ENCODE data around the gene FCRL2.

FCRL2 gene

DNA sequence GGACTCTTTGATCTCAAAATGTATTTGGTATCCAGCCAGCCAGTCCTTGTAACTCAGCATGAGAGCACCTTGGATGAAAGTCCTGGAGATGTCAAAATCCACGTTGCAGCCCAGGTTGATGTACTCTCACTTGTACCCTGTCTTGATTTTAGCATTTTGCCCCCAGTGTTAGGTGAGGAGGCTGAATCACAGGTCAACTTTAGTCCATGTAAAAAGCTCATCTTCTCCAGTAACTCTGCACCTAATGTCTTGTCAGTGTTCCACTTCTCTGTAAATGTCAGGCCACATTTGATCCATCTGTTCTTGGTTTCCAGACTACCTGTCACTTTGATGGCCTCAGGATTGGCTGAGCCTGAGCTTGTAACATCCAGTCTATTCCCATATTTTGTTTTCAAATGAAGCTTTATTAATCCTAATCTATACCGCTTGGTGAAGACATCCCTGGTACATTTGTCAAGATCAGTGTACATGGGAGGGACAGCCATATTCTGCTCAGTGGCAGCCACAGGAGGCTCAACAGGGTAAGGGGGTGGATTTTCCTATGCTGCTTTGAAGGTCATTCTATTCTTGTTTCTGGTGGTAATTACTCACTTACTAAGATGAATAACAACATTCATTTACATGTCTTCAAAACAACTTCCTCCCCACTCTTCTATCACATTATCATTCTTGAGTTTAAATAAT is 52.3 kb downstream of the FCRL2 start:
- no peak overlapping the region for H3K27ac Mint-ChIP-seq
- H3K4me1 Mint-ChIP-seq, result no peaks in the 10 kb centered on the region
- H3K36me3 Mint-ChIP-seq (ENCODE audit: low read depth), result no peaks in the 10 kb centered on the region
- H3K4me3 Mint-ChIP-seq, result no peak overlapping the region
- no peaks in the 10 kb centered on the region for H3K27me3 Mint-ChIP-seq (ENCODE audit: low read depth)
- H3K9me3 Mint-ChIP-seq, result peaks cover 18% of the 10 kb centered on the region
- TF ChIP-seq, protein P1, sequence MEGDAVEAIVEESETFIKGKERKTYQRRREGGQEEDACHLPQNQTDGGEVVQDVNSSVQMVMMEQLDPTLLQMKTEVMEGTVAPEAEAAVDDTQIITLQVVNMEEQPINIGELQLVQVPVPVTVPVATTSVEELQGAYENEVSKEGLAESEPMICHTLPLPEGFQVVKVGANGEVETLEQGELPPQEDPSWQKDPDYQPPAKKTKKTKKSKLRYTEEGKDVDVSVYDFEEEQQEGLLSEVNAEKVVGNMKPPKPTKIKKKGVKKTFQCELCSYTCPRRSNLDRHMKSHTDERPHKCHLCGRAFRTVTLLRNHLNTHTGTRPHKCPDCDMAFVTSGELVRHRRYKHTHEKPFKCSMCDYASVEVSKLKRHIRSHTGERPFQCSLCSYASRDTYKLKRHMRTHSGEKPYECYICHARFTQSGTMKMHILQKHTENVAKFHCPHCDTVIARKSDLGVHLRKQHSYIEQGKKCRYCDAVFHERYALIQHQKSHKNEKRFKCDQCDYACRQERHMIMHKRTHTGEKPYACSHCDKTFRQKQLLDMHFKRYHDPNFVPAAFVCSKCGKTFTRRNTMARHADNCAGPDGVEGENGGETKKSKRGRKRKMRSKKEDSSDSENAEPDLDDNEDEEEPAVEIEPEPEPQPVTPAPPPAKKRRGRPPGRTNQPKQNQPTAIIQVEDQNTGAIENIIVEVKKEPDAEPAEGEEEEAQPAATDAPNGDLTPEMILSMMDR (IDR thresholded peaks at IDR 0.05; ENCODE audit: unreplicated experiment in 3 of 3), result no peak

DNA sequence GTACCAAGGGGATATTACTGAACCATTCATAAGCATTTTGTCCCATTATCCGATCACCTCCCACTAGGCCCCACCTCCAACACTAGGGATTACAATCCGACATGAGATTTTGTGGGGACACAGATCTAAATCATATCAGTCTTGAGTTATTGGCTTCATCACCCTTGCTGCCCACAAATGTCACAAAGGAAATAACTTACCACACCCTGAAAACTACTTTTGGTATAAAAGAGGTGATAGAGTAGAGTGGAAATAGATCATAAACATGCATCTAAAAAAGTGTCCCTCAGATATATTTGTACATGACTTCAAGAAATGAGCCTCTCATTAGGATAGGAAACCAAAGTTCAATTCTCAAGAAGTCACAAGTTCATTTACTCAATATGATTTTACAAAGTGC is 53.8 kb downstream of the FCRL2 start:
- TF ChIP-seq, protein P1 (IDR thresholded peaks at IDR 0.05; ENCODE audit: unreplicated experiment in 3 of 3), result no peak
- Mint-ChIP-seq H3K36me3 (ENCODE audit: low read depth) (no peaks in the 10 kb centered on the region), H3K27ac (no peak overlapping the region), H3K27me3 (ENCODE audit: low read depth) (no peaks in the 10 kb centered on the region), H3K4me1 (no peaks in the 10 kb centered on the region), H3K9me3 (peaks cover 18% of the 10 kb centered on the region), H3K4me3 (no peak overlapping the region)

DNA sequence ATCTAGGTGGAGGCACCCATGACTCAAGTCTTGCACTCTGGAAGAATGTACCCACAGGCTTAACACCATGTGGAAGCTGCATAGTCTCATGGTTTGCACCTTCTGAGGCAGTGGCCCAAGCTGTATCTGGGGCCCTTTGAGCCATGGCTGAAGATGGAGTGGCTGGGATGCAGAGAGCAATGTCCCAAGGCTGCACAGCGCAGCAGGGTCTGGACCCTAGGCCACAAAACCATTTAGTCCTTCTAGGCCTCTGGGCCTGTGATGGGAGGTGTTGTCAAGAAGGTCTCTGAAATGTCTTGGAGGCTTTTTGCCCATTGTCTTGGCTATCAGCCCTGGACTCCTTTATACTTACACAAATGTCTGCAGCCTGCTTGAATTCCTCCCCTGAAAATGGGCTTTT is 54.9 kb downstream of the FCRL2 start:
- no peak overlapping the region for H3K4me3 Mint-ChIP-seq
- TF ChIP-seq, protein P1 (IDR thresholded peaks at IDR 0.05; ENCODE audit: unreplicated experiment in 3 of 3), result no peak
- H3K36me3 Mint-ChIP-seq (ENCODE audit: low read depth), result no peaks in the 10 kb centered on the region
- no peaks in the 10 kb centered on the region for H3K4me1 Mint-ChIP-seq
- H3K27me3 Mint-ChIP-seq (ENCODE audit: low read depth), result no peaks in the 10 kb centered on the region
- peaks cover 18% of the 10 kb centered on the region for H3K9me3 Mint-ChIP-seq
- no peak overlapping the region for H3K27ac Mint-ChIP-seq

DNA sequence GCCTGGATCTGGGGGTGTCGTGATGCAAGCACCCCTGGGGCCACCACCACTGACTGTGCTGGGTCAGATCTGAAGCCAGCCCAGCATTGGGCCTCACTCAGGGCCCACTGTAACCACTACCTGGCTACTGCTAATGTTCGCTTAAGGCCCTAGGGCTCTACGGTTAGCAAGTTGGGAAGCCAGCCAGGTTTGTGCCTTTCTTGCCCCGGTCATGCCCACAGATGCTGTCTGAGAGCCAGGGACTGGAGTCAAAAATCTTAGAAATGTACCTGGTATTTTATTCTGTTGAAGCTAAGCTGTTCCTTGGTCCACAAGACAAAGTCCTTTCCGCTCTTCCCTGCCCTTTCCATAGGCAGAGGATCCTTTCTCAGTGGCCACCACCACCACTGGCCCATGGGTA is 61.2 kb downstream of the FCRL2 start:
- Mint-ChIP-seq H3K36me3 (ENCODE audit: low read depth) (no peaks in the 10 kb centered on the region), H3K27me3 (ENCODE audit: low read depth) (no peaks in the 10 kb centered on the region), H3K27ac (no peak overlapping the region), H3K9me3 (peaks cover 1% of the 10 kb centered on the region), H3K4me1 (no peaks in the 10 kb centered on the region), H3K4me3 (no peak overlapping the region)
- TF ChIP-seq, protein P1 (IDR thresholded peaks at IDR 0.05; ENCODE audit: unreplicated experiment in 3 of 3), result no peak

DNA sequence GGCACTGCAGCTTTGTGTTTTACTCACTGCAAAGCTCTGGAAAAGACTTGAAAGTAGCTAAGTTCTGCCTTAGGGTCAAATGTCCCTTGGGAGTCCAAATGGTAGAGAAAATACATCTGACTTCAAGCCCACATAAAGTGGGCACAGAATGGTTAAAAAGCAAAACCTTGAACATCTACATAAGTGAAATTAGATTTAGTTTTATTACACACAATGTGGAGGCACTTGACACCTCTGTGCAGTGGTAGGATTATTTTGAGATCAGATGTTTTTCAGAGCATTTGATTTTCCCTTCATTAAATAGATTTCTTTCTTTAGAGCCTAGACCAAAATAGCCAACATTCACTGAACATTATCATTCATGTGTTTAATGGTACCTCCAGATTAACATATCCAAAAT is 65.1 kb downstream of the FCRL2 start:
- H3K4me1 Mint-ChIP-seq, result no peaks in the 10 kb centered on the region
- H3K9me3 Mint-ChIP-seq, result no peaks in the 10 kb centered on the region
- no peaks in the 10 kb centered on the region for H3K27me3 Mint-ChIP-seq (ENCODE audit: low read depth)
- H3K27ac Mint-ChIP-seq, result no peak overlapping the region
- TF ChIP-seq, protein P1 (IDR thresholded peaks at IDR 0.05; ENCODE audit: unreplicated experiment in 3 of 3), result no peak
- no peaks in the 10 kb centered on the region for H3K36me3 Mint-ChIP-seq (ENCODE audit: low read depth)
- H3K4me3 Mint-ChIP-seq, result no peak overlapping the region

DNA sequence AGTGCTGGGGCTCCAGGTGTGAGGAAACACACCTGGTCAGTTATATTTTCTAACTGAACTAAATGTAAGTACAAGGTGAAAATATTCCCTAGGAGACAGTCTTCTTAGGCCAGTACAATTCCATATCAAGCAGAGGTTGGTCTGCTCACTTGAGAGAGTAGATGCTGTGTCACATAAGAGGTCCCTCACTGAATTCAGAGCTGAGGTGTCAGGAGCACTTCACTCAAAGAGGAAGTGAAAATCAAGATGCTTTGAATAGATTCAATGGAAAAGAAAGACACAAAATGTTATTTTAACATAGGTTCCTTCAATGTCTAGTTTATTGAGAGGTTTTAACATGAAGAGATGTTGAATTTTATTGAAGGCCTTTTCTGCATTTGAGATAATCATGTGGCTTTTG is 72.1 kb downstream of the FCRL2 start:
- Mint-ChIP-seq H3K36me3 (ENCODE audit: low read depth) (no peaks in the 10 kb centered on the region), H3K4me1 (no peaks in the 10 kb centered on the region), H3K9me3 (no peaks in the 10 kb centered on the region), H3K27me3 (ENCODE audit: low read depth) (no peaks in the 10 kb centered on the region), H3K4me3 (no peak overlapping the region), H3K27ac (no peak overlapping the region)
- TF ChIP-seq, protein P1 (IDR thresholded peaks at IDR 0.05; ENCODE audit: unreplicated experiment in 3 of 3), result no peak

Measured in nephron (organoid).